Glomerular visceral epithelial cell (primary cell): ENCODE measurements around the gene CFAP410.

Source experiments
- DNase-seq: peaks from one replicate; pipeline ENCODE4 v3.0.0-alpha.2; 2016; ENCODE audit errors: extremely low spot score

The CFAP410 gene

DNA sequence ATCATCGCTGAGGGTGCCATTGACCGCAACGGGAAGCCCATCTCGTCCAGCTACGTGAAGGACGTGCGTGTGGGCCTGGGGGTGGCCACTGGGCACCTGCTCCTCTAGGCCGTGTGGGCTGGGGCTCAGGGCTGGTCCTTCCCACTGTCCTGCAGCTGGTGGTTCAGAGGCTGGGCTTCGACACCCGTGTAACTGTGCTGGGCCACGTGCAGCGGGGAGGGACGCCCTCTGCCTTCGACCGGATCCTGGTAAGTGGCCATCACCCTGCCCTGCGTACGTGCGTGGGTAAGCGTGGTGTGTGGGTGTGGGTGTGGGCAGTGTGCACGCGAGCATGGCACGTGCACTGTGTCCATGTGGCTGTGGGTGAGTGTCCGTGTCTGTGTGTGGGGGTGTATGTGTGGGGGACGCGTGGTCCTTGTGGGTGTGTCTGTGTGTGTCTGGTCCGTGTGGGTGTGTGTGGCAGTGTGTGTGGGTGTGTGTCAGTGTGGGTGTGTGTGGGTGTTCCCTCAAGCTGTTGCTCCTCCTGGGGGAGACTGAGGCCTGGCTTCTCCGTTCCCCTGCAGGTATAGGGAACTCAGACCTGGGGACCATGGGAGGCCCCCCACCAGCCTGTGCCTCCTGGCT lies 22.8 kb downstream of the CFAP410 start:
- no peak for DNase-seq

GRCh38 chr21:44315691-44316203 lies 23.4 kb downstream of the CFAP410 start:
- DNase-seq: no peak

DNA sequence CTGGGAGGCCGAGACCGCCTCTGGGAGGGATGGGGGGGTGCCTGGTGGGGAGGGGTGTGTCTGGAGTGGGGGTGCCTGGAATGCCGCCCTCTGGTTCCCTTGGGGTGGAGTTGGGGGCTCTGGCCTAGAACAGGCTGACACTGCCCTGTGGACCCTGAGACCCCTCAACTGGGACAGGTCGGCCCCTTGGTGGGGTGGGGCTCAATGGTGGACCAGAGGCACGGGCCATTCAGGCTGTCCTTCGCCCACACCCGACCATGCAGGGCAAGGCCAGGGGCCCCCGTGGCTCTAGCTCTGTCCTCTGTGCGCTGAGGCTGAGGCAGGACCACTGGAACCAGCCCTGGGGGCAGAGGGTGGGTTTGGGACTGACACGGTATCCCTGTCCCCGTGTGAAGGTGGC lies 24.6 kb downstream of the CFAP410 start:
- no peak for DNase-seq

DNA sequence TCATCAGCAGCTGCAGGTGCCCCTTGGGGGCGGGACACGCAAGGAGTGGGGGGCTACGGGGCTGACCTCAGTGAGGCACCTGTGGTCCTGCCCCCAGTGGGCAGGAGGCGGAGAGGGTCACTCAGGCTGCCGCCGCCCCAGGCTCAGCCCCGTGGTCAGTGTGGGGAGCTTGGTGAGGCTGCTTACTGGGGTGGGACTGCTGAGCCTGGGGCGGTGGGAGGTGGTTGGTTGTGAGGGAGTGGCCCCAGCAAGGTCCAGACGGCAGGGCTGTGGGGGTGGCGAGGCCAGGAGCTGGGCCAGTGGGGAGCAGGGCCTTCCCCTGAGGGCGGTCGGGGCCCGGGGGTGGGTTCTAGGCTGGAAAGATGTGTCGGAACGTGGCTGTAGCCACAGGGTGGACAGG lies 25.1 kb downstream of the CFAP410 start:
- DNase-seq: no peak

GRCh38 chr21:44313451-44313850 lies 25.7 kb downstream of the CFAP410 start:
- DNase-seq: no peak

GRCh38 chr21:44312716-44313115 lies 26.5 kb downstream of the CFAP410 start:
- DNase-seq: no peak

GRCh38 chr21:44312089-44312488 lies 27.1 kb downstream of the CFAP410 start:
- DNase-seq: no peak

- DNase-seq: no peak
These were observed 28.3 kb downstream of the CFAP410 start for GRCh38 chr21:44310628-44311507.

DNA sequence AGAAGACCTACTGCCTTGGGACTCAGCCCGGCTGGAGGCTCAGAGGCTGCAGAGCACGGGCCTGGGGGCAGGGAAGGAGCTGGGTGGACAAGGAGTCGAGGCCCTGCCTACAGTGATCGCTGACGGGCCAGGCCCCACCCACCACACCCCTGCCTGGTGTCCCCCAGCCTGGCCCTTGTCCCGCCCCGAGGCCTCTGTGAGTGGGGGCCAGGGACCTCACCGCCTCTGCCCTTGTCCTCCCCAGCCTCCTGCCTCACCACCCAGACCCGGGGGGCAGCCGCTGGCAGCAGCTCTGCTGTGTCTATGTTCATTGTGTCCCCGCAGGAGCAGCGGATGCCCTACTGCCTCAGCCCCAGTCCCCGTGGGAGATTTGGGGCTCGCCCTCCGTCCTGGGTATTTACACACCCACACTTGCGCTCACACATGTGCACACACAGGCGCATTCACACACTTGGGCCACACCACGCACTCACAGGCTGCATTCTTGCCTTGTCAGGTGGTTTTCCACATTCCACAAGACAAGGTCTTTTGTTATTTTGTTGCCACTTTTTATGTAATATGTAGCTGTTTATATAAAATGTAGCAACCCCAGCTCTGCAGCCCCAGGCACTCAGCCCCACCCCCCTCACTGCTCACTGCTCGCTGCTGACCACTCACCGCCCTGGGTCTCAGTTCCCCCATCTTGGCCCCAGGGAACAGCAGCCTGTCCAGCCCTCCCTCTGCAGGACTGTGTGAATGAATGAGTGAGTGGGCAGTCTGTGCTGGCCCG lies 32.1 kb downstream of the CFAP410 start:
- no peak for DNase-seq

- DNase-seq: no peak
These were observed 33.5 kb downstream of the CFAP410 start for GRCh38 chr21:44305691-44306090.

- DNase-seq: peak; percentile 49
These were observed 34.3 kb downstream of the CFAP410 start for GRCh38 chr21:44304877-44305293.

GRCh38 chr21:44304011-44304616 lies 35.1 kb downstream of the CFAP410 start:
- no peak for DNase-seq

GRCh38 chr21:44303490-44303981 lies 35.7 kb downstream of the CFAP410 start:
- DNase-seq: peak; percentile 52

DNA sequence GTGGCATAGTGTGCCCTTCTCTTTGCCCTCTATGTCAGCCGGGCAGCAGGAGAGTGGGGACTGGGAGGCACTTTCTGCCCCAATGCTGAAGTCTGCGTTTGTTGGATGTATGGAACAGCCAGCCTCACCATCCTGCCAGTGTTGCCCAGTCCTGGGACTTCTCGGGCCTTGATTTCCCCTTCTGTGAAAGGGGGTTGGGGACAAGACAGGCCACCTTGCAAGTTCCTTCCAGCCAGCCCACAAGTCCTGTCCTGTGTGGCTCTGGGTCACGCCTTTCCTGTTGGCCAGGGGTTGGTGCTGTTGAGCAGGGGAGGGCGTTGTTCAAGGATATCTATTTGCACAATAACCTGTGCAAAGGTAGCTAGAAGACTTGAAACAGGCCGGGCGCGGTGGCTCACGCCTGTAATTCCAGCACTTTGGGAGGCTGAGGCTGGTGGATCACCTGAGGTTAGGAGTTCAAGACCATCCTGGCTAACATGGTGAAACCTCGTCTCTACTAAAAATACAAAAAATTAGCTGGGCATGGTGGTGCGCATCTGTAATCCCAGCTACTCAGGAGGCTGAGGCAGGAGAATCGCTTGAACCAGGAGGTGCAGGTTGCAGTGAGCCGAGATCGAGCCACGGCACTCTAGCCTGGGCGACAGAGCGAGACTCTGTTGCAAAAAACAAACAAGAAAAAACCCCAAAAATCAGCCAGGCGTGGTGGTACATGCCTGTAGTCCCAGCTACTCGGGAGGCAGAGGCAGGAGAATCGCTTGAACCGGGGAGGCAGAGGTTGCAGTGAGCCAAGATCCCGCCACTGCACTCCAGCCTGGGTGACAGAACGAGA lies 36.4 kb downstream of the CFAP410 start:
- peak; percentile 24 for DNase-seq

- peak; percentile 18 for DNase-seq
These were observed 37.2 kb downstream of the CFAP410 start for GRCh38 chr21:44301961-44302406.

DNA sequence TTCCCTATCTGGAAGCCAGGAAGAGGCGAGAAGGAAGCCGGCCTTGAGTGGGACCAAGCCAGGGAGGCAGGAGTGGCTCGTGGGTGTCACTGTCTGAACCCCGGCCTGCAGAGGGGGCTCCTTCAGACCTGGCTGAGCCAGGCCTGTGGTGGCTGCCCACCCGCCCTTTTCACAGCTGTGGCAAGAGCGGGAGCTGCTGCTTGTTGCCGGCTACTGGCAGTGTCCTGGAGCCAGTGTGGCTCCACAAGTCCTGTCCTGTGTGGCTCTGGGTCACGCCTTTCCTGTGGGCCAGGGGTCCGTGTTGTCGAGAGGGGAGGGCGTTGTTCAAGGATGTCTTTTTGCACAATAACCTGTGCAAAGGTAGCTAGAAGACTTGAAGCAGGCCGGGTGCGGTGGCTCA lies 38.0 kb downstream of the CFAP410 start:
- no peak for DNase-seq

DNA sequence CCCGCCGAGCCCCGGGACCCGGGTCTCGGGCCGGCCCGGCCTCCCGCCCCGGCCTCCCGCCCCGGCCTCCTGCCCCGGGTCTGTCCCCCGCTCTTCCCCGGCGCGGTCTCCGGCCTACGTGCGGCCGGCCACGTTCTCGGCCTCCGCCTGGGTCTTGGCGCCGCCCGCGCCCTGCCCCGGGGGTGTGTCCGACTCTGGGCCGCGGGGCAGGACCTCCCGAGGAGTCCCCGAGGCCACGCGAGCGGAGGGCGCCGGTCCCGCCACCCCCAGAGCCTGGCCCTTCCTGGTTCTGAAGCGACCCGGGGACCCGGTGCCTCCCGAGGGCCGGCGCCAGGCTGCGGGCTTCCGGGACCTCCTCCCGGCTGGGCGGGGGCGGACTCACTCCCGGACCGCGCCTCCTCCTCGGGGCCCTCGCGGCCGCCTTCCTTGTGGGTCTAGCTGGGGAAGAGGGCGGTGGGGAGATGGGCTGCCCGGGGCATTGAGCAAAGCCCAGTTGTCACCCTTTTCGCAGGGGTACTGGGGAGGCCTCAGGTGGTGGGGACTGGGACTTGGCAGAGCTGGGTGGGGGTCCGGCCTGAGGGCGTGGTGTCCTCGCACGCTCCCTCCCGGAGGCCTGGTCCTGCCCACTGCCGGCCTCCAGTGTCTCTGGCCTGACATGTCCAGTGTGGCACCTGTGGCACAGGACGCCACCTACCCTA lies 38.8 kb downstream of the CFAP410 start:
- DNase-seq: peak; percentile 65

DNA sequence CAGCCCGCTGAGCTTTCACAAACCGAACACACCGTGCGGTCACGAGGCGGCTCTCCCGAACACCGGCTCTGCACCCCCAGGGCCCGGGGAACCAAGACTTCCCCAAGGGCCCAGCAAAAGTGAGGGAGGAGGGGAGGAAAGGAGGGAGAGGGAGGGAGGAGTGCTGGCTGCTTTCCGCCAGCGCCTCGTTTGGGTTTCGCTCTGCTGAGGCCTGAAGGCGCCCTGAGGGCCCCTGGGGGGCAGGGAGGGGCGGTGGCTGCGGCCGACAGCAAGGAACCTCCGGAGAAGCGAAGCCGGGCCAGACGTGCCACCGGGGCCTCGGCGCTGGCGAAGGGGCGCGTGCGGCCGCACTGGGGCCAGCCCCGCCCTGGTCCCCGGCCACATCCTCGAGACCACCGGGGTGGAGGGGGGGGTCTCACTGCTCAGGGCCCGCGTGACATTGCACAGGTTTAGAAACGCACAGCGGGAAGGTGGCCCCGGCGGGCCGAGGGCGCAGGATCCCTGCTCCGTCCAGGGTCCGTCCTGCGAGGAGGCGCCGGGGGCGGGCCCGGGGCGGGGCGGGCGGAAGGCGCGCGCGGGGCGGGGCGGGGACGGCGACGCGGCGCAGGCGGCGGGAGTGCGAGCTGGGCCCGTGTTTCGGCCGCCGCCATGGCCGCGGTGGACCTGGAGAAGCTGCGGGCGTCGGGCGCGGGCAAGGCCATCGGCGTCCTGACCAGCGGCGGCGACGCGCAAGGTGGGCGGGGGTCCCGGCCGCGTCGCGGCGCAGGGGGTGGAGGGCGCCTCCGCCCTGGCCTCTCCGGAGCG lies 39.5 kb downstream of the CFAP410 start, which contains the start of gene PFKL:
Gene PFKL (plus strand): TSS at position 596 of the 804 bp plus-strand sequence. CDS start 53 bp downstream, at position 649.
- DNase-seq: peak; percentile 73

DNA sequence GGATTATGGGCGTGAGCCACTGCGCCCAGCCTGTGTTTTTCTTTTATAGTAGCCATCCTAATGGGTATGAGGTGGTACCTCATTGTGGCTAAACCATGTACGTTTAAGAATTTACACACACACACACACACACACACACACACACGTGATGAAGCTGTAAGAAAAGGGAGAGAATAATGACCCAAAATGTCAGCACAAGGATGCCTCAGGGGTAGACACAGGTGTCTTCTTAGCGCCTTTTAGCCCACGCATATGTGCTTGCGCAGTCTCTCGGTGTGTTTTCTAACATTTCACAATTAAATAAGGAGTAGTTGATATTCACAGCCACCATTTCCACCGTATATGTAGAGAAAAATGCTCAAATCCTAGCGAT lies 40.1 kb downstream of the CFAP410 start:
- peak; percentile 13 for DNase-seq
